ACC112 (cell line): Measurements from ENCODE around the gene MAML3.
"Not testable (repeated sequence)": the region's sequence is repeated elsewhere in the genome, so short reads cannot be mapped to it uniquely, and the experiment has no call there.

Source experiments
- H2AFZ ChIP-seq: fragments of 200-600 bp; sonication (generic); one replicate; pipeline ENCODE4 v1.6.0; 2017; ENCODE audit warnings: antibody characterized with exemption, low read length; ENCODE audit not compliant: unreplicated experiment
- H3K27ac ChIP-seq: fragments of 200-600 bp; sonication (generic); 2 replicates; pipeline ENCODE4 v1.5.1; 2014; ENCODE audit warnings: low read depth, mild to moderate bottlenecking, antibody characterized with exemption, low read length, moderate library complexity
- H3K27me3 ChIP-seq: fragments of 200-600 bp; sonication (generic); 2 replicates; pipeline ENCODE4 v1.6.1; 2014; ENCODE audit warnings: mild to moderate bottlenecking, antibody characterized with exemption, low read length, moderate library complexity, mixed read lengths; ENCODE audit not compliant: insufficient read depth
- H3K36me3 ChIP-seq: fragments of 200-600 bp; sonication (generic); 2 replicates; pipeline ENCODE4 v1.6.1; 2016; ENCODE audit warnings: mild to moderate bottlenecking, antibody characterized with exemption, low read length, moderate library complexity, mixed read lengths; ENCODE audit not compliant: insufficient read depth
- H3K4me1 ChIP-seq: fragments of 200-600 bp; sonication (generic); one replicate; pipeline ENCODE4 v1.6.1; 2016; ENCODE audit warnings: low read length, mixed read lengths; ENCODE audit not compliant: insufficient read depth, unreplicated experiment, control insufficient read depth
- H3K4me3 ChIP-seq: fragments of 200-600 bp; sonication (generic); 2 replicates; pipeline ENCODE4 v1.5.1; 2014; ENCODE audit warnings: mild to moderate bottlenecking, low read depth, low read length
- H3K79me2 ChIP-seq: fragments of 200-600 bp; sonication (generic); one replicate; pipeline ENCODE4 v1.6.0; 2016; ENCODE audit warnings: low read length; ENCODE audit not compliant: control insufficient read depth, unreplicated experiment, insufficient read depth

Gene MAML3

GRCh38 chr4:139944916-139945315, 209.1 kb downstream of the MAML3 start:
- not testable (repeated sequence) for H3K4me3 ChIP-seq, H3K36me3 ChIP-seq

GRCh38 chr4:139943277-139943676, 210.7 kb downstream of the MAML3 start:
- no peak overlapping the region for H3K4me3 ChIP-seq
- peaks cover 16% of the 10 kb centered on the region for H3K4me1 ChIP-seq
- H3K79me2 ChIP-seq = no peaks in the 10 kb centered on the region
- no peak overlapping the region for H2AFZ ChIP-seq
- no peak overlapping the region for H3K27ac ChIP-seq
- no peaks in the 10 kb centered on the region for H3K27me3 ChIP-seq
- H3K36me3 ChIP-seq = no peaks in the 10 kb centered on the region

More at GRCh38 chr4:139944916-139945315, 209.1 kb downstream of the MAML3 start:
- not testable (repeated sequence) for H3K27me3 ChIP-seq, H3K79me2 ChIP-seq, H3K27ac ChIP-seq, H2AFZ ChIP-seq
- peaks cover 16% of the 10 kb centered on the region for H3K4me1 ChIP-seq

GRCh38 chr4:139942241-139942640, 211.7 kb downstream of the MAML3 start:
- H3K27ac ChIP-seq = no peak overlapping the region
- no peaks in the 10 kb centered on the region for H3K36me3 ChIP-seq
- no peaks in the 10 kb centered on the region for H3K27me3 ChIP-seq
- no peaks in the 10 kb centered on the region for H3K79me2 ChIP-seq
- no peak overlapping the region for H3K4me3 ChIP-seq
- no peak overlapping the region for H2AFZ ChIP-seq
- H3K4me1 ChIP-seq = peaks cover 12% of the 10 kb centered on the region

GRCh38 chr4:139940600-139940999, 213.4 kb downstream of the MAML3 start:
- H2AFZ ChIP-seq = no peak overlapping the region
- H3K27ac ChIP-seq = no peak overlapping the region

GRCh38 chr4:139938414-139938813, 215.6 kb downstream of the MAML3 start:
- Histone ChIP-seq H3K4me3 (no peak overlapping the region), H3K27me3 (no peaks in the 10 kb centered on the region), H2AFZ (no peak overlapping the region), H3K27ac (no peak overlapping the region), H3K4me1 (no peaks in the 10 kb centered on the region), H3K36me3 (no peaks in the 10 kb centered on the region), H3K79me2 (no peaks in the 10 kb centered on the region)

More at GRCh38 chr4:139940600-139940999, 213.4 kb downstream of the MAML3 start:
- no peaks in the 10 kb centered on the region for H3K36me3 ChIP-seq
- H3K4me3 ChIP-seq = no peak overlapping the region
- no peaks in the 10 kb centered on the region for H3K4me1 ChIP-seq
- H3K27me3 ChIP-seq = no peaks in the 10 kb centered on the region
- no peaks in the 10 kb centered on the region for H3K79me2 ChIP-seq

GRCh38 chr4:139935911-139936310, 218.1 kb downstream of the MAML3 start:
- H3K36me3 ChIP-seq = no peaks in the 10 kb centered on the region
- H3K79me2 ChIP-seq = no peaks in the 10 kb centered on the region
- no peak overlapping the region for H3K27ac ChIP-seq
- no peak overlapping the region for H3K4me3 ChIP-seq
- no peak overlapping the region for H2AFZ ChIP-seq
- H3K27me3 ChIP-seq = no peaks in the 10 kb centered on the region
- no peaks in the 10 kb centered on the region for H3K4me1 ChIP-seq

- no peak overlapping the region for H3K27ac ChIP-seq
- H3K27me3 ChIP-seq = 0 out of 2 replicates have a peak, but pooled peaks cover 3% of the 10 kb centered on the region
- H3K79me2 ChIP-seq = no peaks in the 10 kb centered on the region
- no peak overlapping the region for H2AFZ ChIP-seq
- no peaks in the 10 kb centered on the region for H3K4me1 ChIP-seq
- H3K36me3 ChIP-seq = no peaks in the 10 kb centered on the region
- H3K4me3 ChIP-seq = no peak overlapping the region
Observed at GRCh38 chr4:139934708-139935195, 219.2 kb downstream of the MAML3 start.

- no peak overlapping the region for H2AFZ ChIP-seq
- no peaks in the 10 kb centered on the region for H3K4me1 ChIP-seq
- 0 out of 2 replicates have a peak, but pooled peaks cover 3% of the 10 kb centered on the region for H3K27me3 ChIP-seq
- no peak overlapping the region for H3K4me3 ChIP-seq
- no peak overlapping the region for H3K27ac ChIP-seq
- H3K79me2 ChIP-seq = no peaks in the 10 kb centered on the region
- H3K36me3 ChIP-seq = no peaks in the 10 kb centered on the region
Observed at GRCh38 chr4:139934057-139934707, 219.8 kb downstream of the MAML3 start.

GRCh38 chr4:139933541-139933940, 220.4 kb downstream of the MAML3 start:
- Histone ChIP-seq H3K4me3 (no peak overlapping the region), H3K27ac (no peak overlapping the region), H2AFZ (no peak overlapping the region), H3K36me3 (no peaks in the 10 kb centered on the region), H3K4me1 (no peaks in the 10 kb centered on the region), H3K27me3 (0 out of 2 replicates have a peak, but pooled peaks cover 3% of the 10 kb centered on the region), H3K79me2 (no peaks in the 10 kb centered on the region)

- H3K27me3 ChIP-seq = 0 out of 2 replicates have a peak, but pooled peaks cover 3% of the 10 kb centered on the region
- no peaks in the 10 kb centered on the region for H3K79me2 ChIP-seq
- H3K4me1 ChIP-seq = no peaks in the 10 kb centered on the region
- H2AFZ ChIP-seq = no peak overlapping the region
- H3K36me3 ChIP-seq = no peaks in the 10 kb centered on the region
- H3K27ac ChIP-seq = no peak overlapping the region
- H3K4me3 ChIP-seq = no peak overlapping the region
Observed at GRCh38 chr4:139933104-139933503, 220.9 kb downstream of the MAML3 start.

GRCh38 chr4:139924782-139925181, 229.2 kb downstream of the MAML3 start:
- Histone ChIP-seq H3K79me2 (no peaks in the 10 kb centered on the region), H3K36me3 (no peaks in the 10 kb centered on the region), H3K27ac (no peak overlapping the region), H3K27me3 (no peaks in the 10 kb centered on the region), H3K4me1 (peaks cover 5% of the 10 kb centered on the region), H3K4me3 (no peak overlapping the region), H2AFZ (no peak overlapping the region)
